GM12878 (cell line): Measurements from ENCODE around the gene HPGD. TPM values are rescaled to one million over a fixed set of nuclear protein-coding genes. Genes with fewer than 3 reads are reported as not detected.

Source experiments
- ATAC-seq: fragments of 200-7000 bp; cut with Tn5 transposase; 3 replicates; pipeline ENCODE4 v1.9.1; 2020; ENCODE audit warnings: mild to moderate bottlenecking, moderate library complexity
- BruUV-seq: library from RNA; stranded (reverse); fragments of 400-500 nt; replicated peaks from 2 replicates; lab custom pipeline; 2021; lab: Mats Ljungman, UMichigan
- CTCF ChIA-PET: fragments of 300-600 bp; sonication (Branson Sonifier 250); formaldehyde crosslinking; extraction: SDS; loops from one replicate; lab custom pipeline; 2021; ENCODE audit warnings: inconsistent platforms; lab: Yijun Ruan, JAX
- POLR2A ChIA-PET: fragments of 350-600 bp; formaldehyde crosslinking; extraction: SDS; loops from one replicate; lab custom pipeline; 2021; ENCODE audit warnings: inconsistent platforms; lab: Charles Lee
- RAD21 ChIA-PET: fragments of 300-600 bp; sonication (Branson Sonifier 250); formaldehyde crosslinking; loops from one replicate; lab custom pipeline; 2023; ENCODE audit warnings: antibody characterized with exemption; ENCODE audit not compliant: unreplicated experiment; lab: Charles Lee
- SMC1A ChIA-PET: fragments of 300-600 bp; sonication (Branson Sonifier 250); formaldehyde crosslinking; loops from one replicate; lab custom pipeline; 2023; ENCODE audit not compliant: unreplicated experiment, uncharacterized antibody; lab: Charles Lee
- DNase-seq: peaks from one replicate; pipeline ENCODE4 v3.0.0-alpha.2; 2011; ENCODE audit warnings: low read depth, low spot score
- FAIRE-seq: peaks from 3 replicates; lab custom pipeline; 2011; peaks lifted over from hg19 to GRCh38; lab: Jason Lieb, UNC
- H2AFZ ChIP-seq: 2 replicates; pipeline ENCODE4 v1.6.0; 2011; ENCODE audit warnings: low read depth, low read length, control low read depth; ENCODE audit not compliant: control insufficient read depth
- H3K27ac ChIP-seq: 2 replicates; pipeline ENCODE4 v1.5.1; 2011; ENCODE audit warnings: control low read depth; ENCODE audit not compliant: control insufficient read depth, insufficient read depth
- H3K27me3 ChIP-seq, 2 experiments: replicated peaks in 1 of 2; 2 replicates each; pipeline versions ENCODE4 v1.6.0 to v1.6.1; 2011; ENCODE audit warnings: low read length in 1 of 2; ENCODE audit not compliant: control insufficient read depth in 2 of 2, insufficient read depth in 2 of 2
- H3K36me3 ChIP-seq, 2 experiments: 2 replicates each; pipeline ENCODE4 v1.5.1; 2011; ENCODE audit warnings: low read length in 1 of 2; ENCODE audit not compliant: control insufficient read depth in 2 of 2, insufficient read depth in 2 of 2
- H3K4me1 ChIP-seq: 2 replicates; pipeline ENCODE4 v1.6.1; 2011; ENCODE audit warnings: mild to moderate bottlenecking, low read length, moderate library complexity, mixed read lengths; ENCODE audit not compliant: control insufficient read depth, insufficient read depth
- H3K4me2 ChIP-seq: 2 replicates; pipeline ENCODE4 v1.6.0; 2011; ENCODE audit warnings: control low read depth; ENCODE audit not compliant: control insufficient read depth, insufficient read depth
- H3K4me3 ChIP-seq: fragments of 200-600 bp; sonication (generic); 2 replicates; pipeline ENCODE4 v1.5.1; 2016
- H3K79me2 ChIP-seq: 2 replicates; pipeline ENCODE4 v1.6.0; 2011; ENCODE audit warnings: low read length; ENCODE audit not compliant: control insufficient read depth, insufficient read depth
- H3K9ac ChIP-seq: 2 replicates; pipeline ENCODE4 v1.8.0; 2011; ENCODE audit warnings: low read length, control low read depth, mixed read lengths; ENCODE audit not compliant: control insufficient read depth, insufficient read depth
- H3K9me3 ChIP-seq: replicated peaks from 3 replicates; pipeline ENCODE4 v1.5.1; 2011; ENCODE audit warnings: mild to moderate bottlenecking, low read length; ENCODE audit not compliant: control insufficient read depth, insufficient read depth
- H4K20me1 ChIP-seq: 2 replicates; pipeline ENCODE4 v1.6.0; 2011; ENCODE audit not compliant: control insufficient read depth, insufficient read depth
- ATF7 ChIP-seq: fragments of 450-650 bp; IDR thresholded peaks from 2 replicates; pipeline ENCODE4 v1.6.1; 2016; ENCODE audit warnings: low read depth, mild to moderate bottlenecking
- CBFB ChIP-seq: IDR thresholded peaks from 2 replicates; pipeline ENCODE4 v1.6.1; 2016; ENCODE audit warnings: antibody characterized with exemption, low read depth
- DPF2 ChIP-seq: fragments of 450-650 bp; IDR thresholded peaks from 2 replicates; pipeline ENCODE4 v1.6.1; 2017; ENCODE audit warnings: mild to moderate bottlenecking
- FOXM1 ChIP-seq: IDR thresholded peaks from 2 replicates; pipeline ENCODE4 v1.6.1; 2012; ENCODE audit warnings: low read depth, mild to moderate bottlenecking, inconsistent platforms, low read length, moderate library complexity
- GABPA ChIP-seq: IDR thresholded peaks from 2 replicates; pipeline ENCODE4 v1.6.1; 2014; ENCODE audit warnings: antibody characterized with exemption, low read depth, mild to moderate bottlenecking, inconsistent platforms
- HDGF ChIP-seq: fragments of 450-650 bp; IDR thresholded peaks from 2 replicates; pipeline ENCODE4 v1.6.1; 2016; ENCODE audit warnings: antibody characterized with exemption
- KDM1A ChIP-seq: fragments of 200-600 bp; sonication (generic); IDR thresholded peaks from 2 replicates; pipeline ENCODE4 v1.6.1; 2016; ENCODE audit warnings: borderline replicate concordance
- MTA2 ChIP-seq: fragments of 450-650 bp; IDR thresholded peaks from 2 replicates; pipeline ENCODE4 v1.6.1; 2016; ENCODE audit warnings: low read depth, mild to moderate bottlenecking, moderate library complexity
- NFYA ChIP-seq: IDR thresholded peaks from 2 replicates; pipeline ENCODE4 v1.6.1; 2011; ENCODE audit warnings: low read depth, mild to moderate bottlenecking, low read length, improper control_type of control experiment, borderline replicate concordance
- NFYB ChIP-seq: IDR thresholded peaks from 2 replicates; pipeline ENCODE4 v1.6.1; 2011; ENCODE audit warnings: low read depth, mild to moderate bottlenecking, low read length, improper control_type of control experiment, moderate library complexity; ENCODE audit not compliant: insufficient read depth
- RCOR1 ChIP-seq: conservative IDR thresholded peaks from 2 replicates; pipeline ENCODE4 v1.6.1; 2012; ENCODE audit warnings: low read depth, low read length, improper control_type of control experiment
- REST ChIP-seq: IDR thresholded peaks from 2 replicates; pipeline ENCODE4 v1.6.1; 2012; ENCODE audit warnings: mild to moderate bottlenecking, low read depth, low read length
- SMAD1 ChIP-seq: fragments of 450-650 bp; IDR thresholded peaks from 2 replicates; pipeline ENCODE4 v1.6.1; 2018; ENCODE audit warnings: mild to moderate bottlenecking, low read depth; ENCODE audit not compliant: partially characterized antibody
- SMARCA5 ChIP-seq: fragments of 450-650 bp; IDR thresholded peaks from 2 replicates; pipeline ENCODE4 v1.6.1; 2017; ENCODE audit warnings: mild to moderate bottlenecking
- SREBF1 ChIP-seq: IDR thresholded peaks from 2 replicates; pipeline ENCODE4 v1.6.1; 2012; ENCODE audit warnings: mild to moderate bottlenecking, low read length
- ZSCAN29 ChIP-seq: fragments of 450-650 bp; IDR thresholded peaks from 2 replicates; pipeline ENCODE4 v1.6.1; 2017; ENCODE audit warnings: mild to moderate bottlenecking, moderate library complexity
- WGBS: methylation state at CpG from one replicate; pipeline ENCODE4 v1.1.6; 2016; ENCODE audit warnings: low lambda C conversion rate; ENCODE audit not compliant: insufficient replicate concordance, insufficient coverage; ENCODE audit errors: missing lambda C conversion rate; 5-methylcytosine and 5-hydroxymethylcytosine counted together
- in situ Hi-C: fragments of 300-500 bp; cut with MboI; formaldehyde crosslinking; loops from 9 replicates; pipeline ENCODE4 v1.14.3; 2018; ENCODE audit warnings: mixed read lengths
- intact Hi-C: fragments of 100-400 bp; cut with micrococcal nuclease; formaldehyde crosslinking; loops from one replicate; pipeline ENCODE4 v1.14.2; 2022; ENCODE audit not compliant: unreplicated experiment
- polyA plus RNA-seq, 11 experiments: library from polyadenylated mRNA; depleted of rRNA in 4 of 11; unstranded in 6 of 11; stranded (reverse) in 5 of 11; fragments of >200 nt; fragmentation: Nextera tagmentation in 4 of 11; fragmentation: Illumina TruSeq in 1 of 11; extraction: Ambion mirVana in 4 of 11; extraction: Trizol in 1 of 11; gene quantifications; 1 replicate in 1 of 11; 2 replicates in 10 of 11; pipeline versions ENCODE4 v1.2.1 to v1.2.3, GENCODE V29; 2011 to 2016; ENCODE audit warnings: inconsistent platforms in 2 of 11, missing spikeins in 2 of 11, low read depth in 1 of 11
- total RNA-seq, 4 experiments: library from RNA; depleted of rRNA in 3 of 4; stranded (reverse); fragments of >200 nt in 3 of 4; fragmentation: Illumina TruSeq in 1 of 4; extraction: Trizol in 1 of 4; gene quantifications; 2 replicates each; pipeline versions ENCODE4 v1.2.1 to v1.2.3, GENCODE V29; 2013 to 2021
- TF ChIP-seq, protein P1 (sequence below), 3 experiments: IDR thresholded peaks in 2 of 3; conservative IDR thresholded peaks in 1 of 3; 2 replicates each; pipeline ENCODE4 v1.5.1; 2011; ENCODE audit warnings: low read depth in 3 of 3, low read length in 3 of 3, mild to moderate bottlenecking in 3 of 3, control low read depth in 2 of 3, moderate library complexity in 2 of 3, inconsistent platforms in 1 of 3, mixed read lengths in 1 of 3; ENCODE audit not compliant: control insufficient read depth in 2 of 3, insufficient read depth in 1 of 3; ENCODE audit errors: extremely low read depth in 1 of 3

HPGD gene
- total and polyA plus RNA-seq, 10 of the 15 experiments (the other 5 are each of a cell fraction or from before 2014, with no cell fraction given) = 0.07 to 0.41 (median 0.24) TPM; not detected in 7

- TF ChIP-seq NFYB (no peak), HDGF (no peak), FOXM1 (no peak), SREBF1 (no peak), CBFB (no peak), REST (no peak), SMAD1 (no peak), ATF7 (no peak)
Observed at GRCh38 chr4:174520660-174521059, 1.6 kb downstream of the HPGD start (continued).

DNA sequence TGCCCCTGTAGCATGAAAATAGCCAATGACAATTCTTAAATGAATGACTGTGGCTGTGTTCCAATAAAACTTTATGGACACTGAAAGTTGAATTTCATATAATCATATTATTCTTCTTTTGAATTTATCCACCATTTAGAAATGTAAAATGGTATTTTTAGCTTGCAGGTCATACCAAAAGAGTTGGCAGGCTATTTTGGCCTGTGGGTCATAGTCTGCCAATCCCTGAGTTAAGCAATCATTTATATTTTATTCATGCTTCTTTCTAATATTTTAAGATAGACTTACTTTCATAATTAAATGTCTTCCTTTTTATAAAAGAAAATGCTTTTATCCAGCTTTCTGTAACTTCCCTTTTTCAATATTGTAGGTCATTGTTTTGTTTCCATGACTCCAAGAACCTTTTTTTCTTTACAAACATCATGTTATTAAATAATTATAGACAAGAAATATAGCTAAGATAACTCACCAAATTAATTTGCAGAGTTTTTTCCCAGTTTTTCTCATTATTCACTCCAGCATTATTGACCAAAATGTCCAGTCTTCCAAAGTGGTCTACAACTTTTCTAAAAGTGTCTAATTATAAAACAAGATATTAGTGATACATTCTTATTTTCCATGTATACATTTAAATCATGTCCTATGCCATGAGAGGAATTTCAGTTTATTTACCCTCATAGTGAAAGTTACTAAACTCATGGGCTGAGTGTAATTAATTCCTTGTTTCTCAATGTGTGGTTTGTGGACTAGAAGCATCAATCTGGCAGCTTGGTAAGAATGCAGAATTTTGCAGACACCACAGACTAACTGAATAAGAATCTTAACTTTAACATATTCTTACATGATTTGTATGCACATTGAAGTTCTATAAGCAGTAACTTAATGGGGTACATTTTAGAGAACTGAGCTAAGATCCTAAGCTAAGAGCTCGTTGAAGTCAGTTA is 4.5 kb downstream of the HPGD start:
- intact Hi-C loops = no loop called here
- no peak overlapping the region for H2AFZ ChIP-seq
- TF ChIP-seq, protein P1, sequence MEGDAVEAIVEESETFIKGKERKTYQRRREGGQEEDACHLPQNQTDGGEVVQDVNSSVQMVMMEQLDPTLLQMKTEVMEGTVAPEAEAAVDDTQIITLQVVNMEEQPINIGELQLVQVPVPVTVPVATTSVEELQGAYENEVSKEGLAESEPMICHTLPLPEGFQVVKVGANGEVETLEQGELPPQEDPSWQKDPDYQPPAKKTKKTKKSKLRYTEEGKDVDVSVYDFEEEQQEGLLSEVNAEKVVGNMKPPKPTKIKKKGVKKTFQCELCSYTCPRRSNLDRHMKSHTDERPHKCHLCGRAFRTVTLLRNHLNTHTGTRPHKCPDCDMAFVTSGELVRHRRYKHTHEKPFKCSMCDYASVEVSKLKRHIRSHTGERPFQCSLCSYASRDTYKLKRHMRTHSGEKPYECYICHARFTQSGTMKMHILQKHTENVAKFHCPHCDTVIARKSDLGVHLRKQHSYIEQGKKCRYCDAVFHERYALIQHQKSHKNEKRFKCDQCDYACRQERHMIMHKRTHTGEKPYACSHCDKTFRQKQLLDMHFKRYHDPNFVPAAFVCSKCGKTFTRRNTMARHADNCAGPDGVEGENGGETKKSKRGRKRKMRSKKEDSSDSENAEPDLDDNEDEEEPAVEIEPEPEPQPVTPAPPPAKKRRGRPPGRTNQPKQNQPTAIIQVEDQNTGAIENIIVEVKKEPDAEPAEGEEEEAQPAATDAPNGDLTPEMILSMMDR (IDR thresholded peaks at IDR 0.05 in 2 of 3, conservative IDR thresholded peaks at IDR 0.05 in 1 of 3; ENCODE audit: control insufficient read depth in 2 of 3, extremely low read depth in 1 of 3, insufficient read depth in 1 of 3, low read depth in 3 of 3, low read length in 3 of 3) = no peak
- TF ChIP-seq ZSCAN29 (no peak), MTA2 (no peak), GABPA (no peak), KDM1A (no peak), RCOR1 (no peak), SMARCA5 (no peak), DPF2 (no peak), NFYA (no peak)

More for the DNA sequence above, 4.5 kb downstream of the HPGD start:
- Histone ChIP-seq H3K4me1 (no peaks in the 10 kb centered on the region), H3K27me3 (peaks cover 6 to 8% of the 10 kb centered on the region in 2 experiments), H4K20me1 (no peaks in the 10 kb centered on the region), H3K9ac (no peak overlapping the region), H3K36me3 (no peaks in the 10 kb centered on the region), H3K9me3 (no peaks in the 10 kb centered on the region), H3K79me2 (no peaks in the 10 kb centered on the region), H3K4me3 (no peak overlapping the region), H3K27ac (no peak overlapping the region), H3K4me2 (no peak overlapping the region)
- ATAC-seq (no peak), DNase-seq (no peak), FAIRE-seq (no peak)
- RAD21 ChIA-PET = no interaction called here
- POLR2A ChIA-PET = no interaction called here
- 0% methylated on average over 1 of the region's 1 CpG for WGBS
- in situ Hi-C loops = no loop called here
- CTCF ChIA-PET = no interaction called here
- SMC1A ChIA-PET = interaction anchor here (0.6 kb wide), 1 partner anchor 49 kb away, joined by 3 read pairs; no protein-coding TSS in a partner anchor
- no TSS peak for BruUV-seq
